Measurements from ENCODE around the gene IL37.
"Not testable (repeated sequence)": the region's sequence is repeated elsewhere in the genome, so short reads cannot be mapped to it uniquely, and the experiment has no call there.

Gene IL37

GRCh38 chr2:112891385-112891831 is 19.6 kb upstream of the IL37 start:
- FAIRE-seq = no peak

GRCh38 chr2:112893752-112894151 is 17.2 kb upstream of the IL37 start:
- FAIRE-seq = no peak

- FAIRE-seq = no peak
These were observed 13.9 kb upstream of the IL37 start for GRCh38 chr2:112896909-112897623.

GRCh38 chr2:112897624-112897978 is 13.4 kb upstream of the IL37 start:
- FAIRE-seq = no peak

GRCh38 chr2:112901431-112902065 is 9.4 kb upstream of the IL37 start:
- not testable (repeated sequence) for FAIRE-seq

GRCh38 chr2:112902816-112903215 is 8.1 kb upstream of the IL37 start:
- no peak for FAIRE-seq

GRCh38 chr2:112904883-112905282 is 6.1 kb upstream of the IL37 start:
- no peak for FAIRE-seq

GRCh38 chr2:112906276-112906675 is 4.7 kb upstream of the IL37 start:
- FAIRE-seq = no peak

GRCh38 chr2:112907001-112907949 is 3.7 kb upstream of the IL37 start:
- no peak for FAIRE-seq

- not testable (repeated sequence) for FAIRE-seq
These were observed 2.4 kb upstream of the IL37 start for GRCh38 chr2:112908559-112908958.

GRCh38 chr2:112910219-112910618 is 746 bp upstream of the IL37 start:
- no peak for FAIRE-seq

GRCh38 chr2:112912403-112912802 is 1.4 kb downstream of the IL37 start:
- FAIRE-seq = no peak

- no peak for FAIRE-seq
These were observed 4.6 kb downstream of the IL37 start for GRCh38 chr2:112915300-112916144.

GRCh38 chr2:112916145-112916571 is 5.2 kb downstream of the IL37 start:
- no peak for FAIRE-seq

GRCh38 chr2:112916625-112917247 is 5.8 kb downstream of the IL37 start:
- no peak for FAIRE-seq

- no peak for FAIRE-seq
These were observed 6.9 kb downstream of the IL37 start for GRCh38 chr2:112917856-112918255.

- FAIRE-seq = no peak
These were observed 7.3 kb downstream of the IL37 start for GRCh38 chr2:112918256-112918655.

GRCh38 chr2:112919086-112919485 is 8.1 kb downstream of the IL37 start:
- FAIRE-seq = no peak

- no peak for FAIRE-seq
These were observed 10.1 kb downstream of the IL37 start for GRCh38 chr2:112920923-112921532.

GRCh38 chr2:112921982-112922381 is 11.0 kb downstream of the IL37 start:
- FAIRE-seq = no peak

GRCh38 chr2:112923237-112923966 is 12.4 kb downstream of the IL37 start:
- no peak for FAIRE-seq
